Muscle layer of duodenum (tissue), 2 donors: ENCODE measurements around the gene GJB3.

Experiments
- H3K27ac ChIP-seq: one replicate; pipeline ENCODE4 v1.7.0; 2013; ENCODE audit warnings: mild to moderate bottlenecking, low read length
- H3K27me3 ChIP-seq: one replicate; pipeline ENCODE4 v1.7.0; 2013; ENCODE audit warnings: low read depth, mild to moderate bottlenecking, control low read depth, low read length
- H3K36me3 ChIP-seq, 2 donors: one replicate each; pipeline ENCODE4 v1.7.0; 2013; ENCODE audit warnings: low read length in 2 of 2, control low read depth in 1 of 2, mild to moderate bottlenecking in 1 of 2; ENCODE audit not compliant: insufficient read depth in 2 of 2, control insufficient read depth in 1 of 2
- H3K4me1 ChIP-seq, 2 donors: one replicate each; pipeline ENCODE4 v1.7.0; 2013; ENCODE audit warnings: low read length in 2 of 2, mild to moderate bottlenecking in 2 of 2, control low read depth in 1 of 2, moderate library complexity in 1 of 2; ENCODE audit not compliant: insufficient read depth in 2 of 2, control insufficient read depth in 1 of 2
- H3K4me3 ChIP-seq, 2 donors: one replicate each; pipeline ENCODE4 v1.7.0; 2013; ENCODE audit warnings: low read length in 2 of 2, low read depth in 1 of 2, mild to moderate bottlenecking in 1 of 2
- H3K9me3 ChIP-seq, 2 donors: one replicate each; pipeline ENCODE4 v1.7.0; 2013; ENCODE audit warnings: low read length in 2 of 2, control low read depth in 1 of 2, mild to moderate bottlenecking in 1 of 2; ENCODE audit not compliant: control insufficient read depth in 1 of 2
- donor health status: healthy.

GJB3 gene

GRCh38 chr1:34746785-34747637 lies 34.0 kb upstream of the GJB3 start:
- Histone ChIP-seq H3K4me3 (no peak overlapping the region), H3K27ac (no peak overlapping the region), H3K27me3 (peaks cover 6% of the 10 kb centered on the region), H3K4me1 (peaks cover 0 to 3% of the 10 kb centered on the region in 2 donors), H3K36me3 (no peaks in the 10 kb centered on the region), H3K9me3 (no peaks in the 10 kb centered on the region)

GRCh38 chr1:34747638-34747941 lies 33.4 kb upstream of the GJB3 start:
- Histone ChIP-seq H3K4me1 (no peaks in the 10 kb centered on the region), H3K27me3 (peaks cover 6% of the 10 kb centered on the region), H3K27ac (no peak overlapping the region), H3K36me3 (no peaks in the 10 kb centered on the region), H3K4me3 (no peak overlapping the region), H3K9me3 (no peaks in the 10 kb centered on the region)

GRCh38 chr1:34749992-34750391 lies 31.0 kb upstream of the GJB3 start:
- H3K36me3 ChIP-seq, result no peaks in the 10 kb centered on the region
- no peaks in the 10 kb centered on the region for H3K4me1 ChIP-seq
- no peak overlapping the region for H3K4me3 ChIP-seq
- no peaks in the 10 kb centered on the region for H3K9me3 ChIP-seq
- no peak overlapping the region for H3K27ac ChIP-seq
- no peaks in the 10 kb centered on the region for H3K27me3 ChIP-seq

GRCh38 chr1:34750610-34751009 lies 30.4 kb upstream of the GJB3 start:
- no peaks in the 10 kb centered on the region for H3K36me3 ChIP-seq
- no peak overlapping the region for H3K4me3 ChIP-seq
- H3K9me3 ChIP-seq, result no peaks in the 10 kb centered on the region
- no peak overlapping the region for H3K27ac ChIP-seq
- no peaks in the 10 kb centered on the region for H3K27me3 ChIP-seq
- no peaks in the 10 kb centered on the region for H3K4me1 ChIP-seq

- Histone ChIP-seq H3K9me3 (no peaks in the 10 kb centered on the region), H3K4me1 (no peaks in the 10 kb centered on the region), H3K27ac (no peak overlapping the region), H3K27me3 (no peaks in the 10 kb centered on the region), H3K36me3 (no peaks in the 10 kb centered on the region), H3K4me3 (no peak overlapping the region)
Measured at GRCh38 chr1:34753163-34753562, 27.9 kb upstream of the GJB3 start.

- Histone ChIP-seq H3K4me1 (no peaks in the 10 kb centered on the region), H3K27me3 (no peaks in the 10 kb centered on the region), H3K9me3 (no peaks in the 10 kb centered on the region), H3K27ac (no peak within 1 kb of the TSS), H3K36me3 (no peaks in the 10 kb centered on the region), H3K4me3 (no peak within 1 kb of the TSS)
Measured at GRCh38 chr1:34754964-34755637, 25.9 kb upstream of the GJB3 start, which contains the start of gene GJB5. GJB5 (plus strand) TSS chr1:34755047; CDS start chr1:34757331, 2,284 bp downstream.

GRCh38 chr1:34755961-34756360 lies 25.1 kb upstream of the GJB3 start:
- Histone ChIP-seq H3K4me1 (no peaks in the 10 kb centered on the region), H3K27me3 (no peaks in the 10 kb centered on the region), H3K36me3 (no peaks in the 10 kb centered on the region), H3K9me3 (no peaks in the 10 kb centered on the region), H3K27ac (no peak overlapping the region), H3K4me3 (no peak overlapping the region)

GRCh38 chr1:34757386-34757785 lies 23.6 kb upstream of the GJB3 start:
- Histone ChIP-seq H3K27me3 (no peaks in the 10 kb centered on the region), H3K4me3 (no peak overlapping the region), H3K36me3 (no peaks in the 10 kb centered on the region), H3K4me1 (no peaks in the 10 kb centered on the region), H3K9me3 (no peaks in the 10 kb centered on the region), H3K27ac (no peak overlapping the region)

- no peaks in the 10 kb centered on the region for H3K4me1 ChIP-seq
Measured at GRCh38 chr1:34758751-34759150, 22.3 kb upstream of the GJB3 start.

GRCh38 chr1:34759503-34760357 lies 21.3 kb upstream of the GJB3 start, which contains the start of gene GJB4:
GJB4 (plus strand) TSS chr1:34759740; CDS start chr1:34761255, 1,515 bp downstream.
- Histone ChIP-seq H3K27me3 (no peaks in the 10 kb centered on the region), H3K4me3 (no peak within 1 kb of the TSS), H3K9me3 (peaks cover 0 to 3% of the 10 kb centered on the region in 2 donors), H3K4me1 (no peaks in the 10 kb centered on the region), H3K36me3 (no peaks in the 10 kb centered on the region), H3K27ac (no peak within 1 kb of the TSS)

More at GRCh38 chr1:34758751-34759150, 22.3 kb upstream of the GJB3 start:
- no peaks in the 10 kb centered on the region for H3K27me3 ChIP-seq
- H3K4me3 ChIP-seq, result no peak overlapping the region
- no peaks in the 10 kb centered on the region for H3K9me3 ChIP-seq
- no peaks in the 10 kb centered on the region for H3K36me3 ChIP-seq
- no peak overlapping the region for H3K27ac ChIP-seq

GRCh38 chr1:34761176-34761761 lies 19.7 kb upstream of the GJB3 start:
- H3K36me3 ChIP-seq, result no peaks in the 10 kb centered on the region
- no peaks in the 10 kb centered on the region for H3K4me1 ChIP-seq
- H3K27me3 ChIP-seq, result no peaks in the 10 kb centered on the region
- no peak overlapping the region for H3K27ac ChIP-seq
- no peak overlapping the region for H3K4me3 ChIP-seq
- H3K9me3 ChIP-seq, result peaks cover 0 to 5% of the 10 kb centered on the region in 2 donors
